HFFc6 (cell line): ENCODE results near the gene KRT35. TPM values are rescaled to one million over a fixed set of nuclear protein-coding genes. Genes with fewer than 3 reads are reported as not detected.
A peak's percentile ranks its signal among the peaks of the same experiment; 100 is the strongest.

Experiments used
- DNase-seq: peaks from one replicate; pipeline ENCODE4 v3.0.0-alpha.2; 2018
- H3K27ac Mint-ChIP-seq: 2 replicates; pipeline ENCODE4 v1.8.0; 2020; ENCODE audit warnings: mild to moderate bottlenecking, mixed read lengths
- H3K27me3 Mint-ChIP-seq: 2 replicates; pipeline ENCODE4 v1.8.0; 2021; ENCODE audit warnings: mild to moderate bottlenecking, moderate library complexity, mixed read lengths; ENCODE audit not compliant: insufficient read depth
- H3K36me3 Mint-ChIP-seq: 2 replicates; pipeline ENCODE4 v1.8.0; 2021; ENCODE audit warnings: low read depth, mixed read lengths
- H3K4me1 Mint-ChIP-seq: 2 replicates; pipeline ENCODE4 v1.8.0; 2020; ENCODE audit warnings: low read depth, mixed read lengths
- H3K4me3 Mint-ChIP-seq: 2 replicates; pipeline ENCODE4 v1.8.0; 2020; ENCODE audit warnings: mild to moderate bottlenecking, moderate library complexity, mixed read lengths
- H3K9me3 Mint-ChIP-seq: 2 replicates; pipeline ENCODE4 v1.8.0; 2020; ENCODE audit warnings: mild to moderate bottlenecking, mixed read lengths
- total RNA-seq, 6 experiments: library from RNA; stranded (reverse); fragmentation: NEBNext Ultra II Directional; extraction: Animal tissue kit (Norgen Biotek cat#: 25700); gene quantifications; 2 replicates in 1 of 6; 3 replicates in 5 of 6; pipeline ENCODE4 v1.2.3, GENCODE V29; 2021
- TF ChIP-seq, protein P1 (sequence below): fragments of 200-600 bp; sonication (generic); IDR thresholded peaks from 2 replicates; pipeline ENCODE4 v1.5.0; 2021; ENCODE audit warnings: antibody characterized with exemption, mild to moderate bottlenecking

Gene KRT35
- total RNA-seq, 6 experiments from 2014 or later: not detected

DNA sequence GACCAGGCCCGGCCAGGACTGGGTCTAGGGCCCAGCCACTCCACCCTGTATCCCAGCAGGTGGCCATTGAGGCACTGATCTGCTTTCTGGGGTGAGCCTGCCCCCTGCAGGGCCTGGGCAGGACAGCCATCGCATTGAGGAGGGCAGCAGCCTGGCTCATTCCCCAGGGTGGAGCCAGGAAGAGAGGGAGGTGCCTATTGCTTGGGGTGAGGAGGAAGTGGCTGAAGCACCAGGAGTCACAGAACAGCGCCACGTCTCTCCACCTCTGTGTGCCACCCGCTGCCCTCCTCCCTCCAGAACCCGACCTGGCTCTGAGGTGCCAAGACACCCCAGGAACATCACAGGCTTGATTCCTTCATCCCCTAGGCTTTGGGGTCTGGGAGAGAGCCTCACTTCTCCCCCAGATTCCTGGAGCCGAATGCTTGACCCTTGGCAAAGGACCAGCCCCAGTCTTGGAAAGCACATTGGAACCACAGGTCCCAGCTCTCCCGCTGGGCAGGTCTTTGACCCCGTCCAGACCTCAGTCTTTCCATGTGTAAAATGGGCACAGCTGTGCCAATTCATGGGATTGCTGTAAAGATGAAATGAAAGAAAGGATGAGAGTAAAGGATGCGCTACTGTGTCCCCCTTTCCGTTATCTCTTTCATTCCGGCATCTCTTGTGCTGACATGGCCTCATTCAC is 16.0 kb upstream of the KRT35 start:
- H3K36me3 Mint-ChIP-seq: no peaks in the 10 kb centered on the region
- H3K27ac Mint-ChIP-seq: peak overlapping the region; percentile 78
- H3K4me3 Mint-ChIP-seq: no peak overlapping the region
- H3K4me1 Mint-ChIP-seq: peaks cover 66% of the 10 kb centered on the region
- no peaks in the 10 kb centered on the region; the same call in 1 of the 2 replicates for H3K27me3 Mint-ChIP-seq
- no peaks in the 10 kb centered on the region for H3K9me3 Mint-ChIP-seq
- TF ChIP-seq, protein P1, sequence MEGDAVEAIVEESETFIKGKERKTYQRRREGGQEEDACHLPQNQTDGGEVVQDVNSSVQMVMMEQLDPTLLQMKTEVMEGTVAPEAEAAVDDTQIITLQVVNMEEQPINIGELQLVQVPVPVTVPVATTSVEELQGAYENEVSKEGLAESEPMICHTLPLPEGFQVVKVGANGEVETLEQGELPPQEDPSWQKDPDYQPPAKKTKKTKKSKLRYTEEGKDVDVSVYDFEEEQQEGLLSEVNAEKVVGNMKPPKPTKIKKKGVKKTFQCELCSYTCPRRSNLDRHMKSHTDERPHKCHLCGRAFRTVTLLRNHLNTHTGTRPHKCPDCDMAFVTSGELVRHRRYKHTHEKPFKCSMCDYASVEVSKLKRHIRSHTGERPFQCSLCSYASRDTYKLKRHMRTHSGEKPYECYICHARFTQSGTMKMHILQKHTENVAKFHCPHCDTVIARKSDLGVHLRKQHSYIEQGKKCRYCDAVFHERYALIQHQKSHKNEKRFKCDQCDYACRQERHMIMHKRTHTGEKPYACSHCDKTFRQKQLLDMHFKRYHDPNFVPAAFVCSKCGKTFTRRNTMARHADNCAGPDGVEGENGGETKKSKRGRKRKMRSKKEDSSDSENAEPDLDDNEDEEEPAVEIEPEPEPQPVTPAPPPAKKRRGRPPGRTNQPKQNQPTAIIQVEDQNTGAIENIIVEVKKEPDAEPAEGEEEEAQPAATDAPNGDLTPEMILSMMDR: peak; percentile 96
- peak; percentile 85 for DNase-seq

DNA sequence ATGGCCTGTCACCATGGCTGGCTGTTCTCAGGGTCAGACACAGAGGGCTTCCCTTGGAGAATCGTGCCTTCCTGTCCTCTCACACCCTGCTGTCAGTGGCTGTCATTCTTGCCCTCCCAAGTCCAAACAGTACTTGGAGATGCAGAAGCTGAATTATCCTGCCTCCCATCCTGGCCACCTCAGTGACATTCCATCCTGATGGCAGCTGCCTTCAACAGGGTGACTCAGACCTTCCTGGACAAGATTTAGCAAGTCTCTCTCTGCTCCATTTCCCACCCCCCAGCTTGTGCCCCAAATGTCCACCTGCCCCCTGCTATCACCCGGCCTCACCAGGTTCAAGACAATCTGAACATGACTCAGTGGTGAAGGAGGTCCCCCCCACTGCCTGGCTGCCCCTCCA is 13.6 kb upstream of the KRT35 start:
- Mint-ChIP-seq H3K4me1 (peaks cover 59% of the 10 kb centered on the region), H3K27ac (peak overlapping the region; percentile 66), H3K36me3 (no peaks in the 10 kb centered on the region), H3K27me3 (peaks cover 3% of the 10 kb centered on the region), H3K4me3 (no peak overlapping the region), H3K9me3 (no peaks in the 10 kb centered on the region)
- DNase-seq: peak; percentile 27
- TF ChIP-seq, protein P1: no peak

- Mint-ChIP-seq H3K27me3 (peaks cover 3% of the 10 kb centered on the region), H3K27ac (no peak overlapping the region), H3K36me3 (no peaks in the 10 kb centered on the region), H3K4me1 (peaks cover 46% of the 10 kb centered on the region), H3K4me3 (no peak overlapping the region), H3K9me3 (no peaks in the 10 kb centered on the region)
- no peak for DNase-seq
- TF ChIP-seq, protein P1: no peak
These were observed 11.8 kb upstream of the KRT35 start for GRCh38 chr17:41492771-41493170.

GRCh38 chr17:41492351-41492750 is 11.4 kb upstream of the KRT35 start:
- TF ChIP-seq, protein P1: no peak
- Mint-ChIP-seq H3K27me3 (peaks cover 3% of the 10 kb centered on the region), H3K4me1 (peaks cover 46% of the 10 kb centered on the region), H3K27ac (no peak overlapping the region; the same call in 1 of the 2 replicates), H3K4me3 (no peak overlapping the region), H3K36me3 (no peaks in the 10 kb centered on the region), H3K9me3 (no peaks in the 10 kb centered on the region)
- no peak for DNase-seq

DNA sequence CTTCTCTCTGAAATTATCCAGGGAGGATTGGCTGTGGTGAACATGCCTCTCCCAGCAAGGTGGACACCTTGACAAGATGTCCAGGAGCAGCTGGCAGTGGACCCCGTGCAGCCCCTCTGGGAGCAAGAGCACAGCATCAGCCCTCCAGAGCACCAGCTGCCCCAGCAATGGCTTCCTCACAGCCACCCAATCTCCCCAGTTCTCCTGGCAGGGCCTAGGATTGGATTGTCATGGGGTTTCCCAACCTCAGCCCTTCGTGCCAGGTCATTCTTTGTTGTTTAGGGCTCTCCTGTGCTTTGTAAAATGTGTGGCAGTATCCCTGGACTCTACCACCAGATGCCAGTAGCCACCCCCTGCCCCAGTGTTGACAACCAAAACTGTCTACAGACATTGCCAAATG is 10.5 kb upstream of the KRT35 start:
- TF ChIP-seq, protein P1: no peak
- H3K4me1 Mint-ChIP-seq: peaks cover 39% of the 10 kb centered on the region
- H3K36me3 Mint-ChIP-seq: no peaks in the 10 kb centered on the region
- no peak overlapping the region for H3K4me3 Mint-ChIP-seq
- no peak for DNase-seq
- H3K27ac Mint-ChIP-seq: no peak overlapping the region
- peaks cover 3% of the 10 kb centered on the region for H3K27me3 Mint-ChIP-seq
- H3K9me3 Mint-ChIP-seq: no peaks in the 10 kb centered on the region
